ENCODE results near the gene TMEM41B.
"Not testable (repeated sequence)": the region's sequence is repeated elsewhere in the genome, so short reads cannot be mapped to it uniquely, and the experiment has no call there.

GRCh38 chr11:9260838-9261146, 53.6 kb downstream of the TMEM41B start:
- not testable (repeated sequence) for TF ChIP-seq CTCF, POLR2A (IDR thresholded peaks at IDR 0.05)

Measured in heart left ventricle (tissue), 13 donors.